Lung (tissue), 12 donors: Measurements from ENCODE around the gene NOX4. TPM values are rescaled to one million over a fixed set of nuclear protein-coding genes. Genes with fewer than 3 reads are reported as not detected.
"Not testable (repeated sequence)": the region's sequence is repeated elsewhere in the genome, so short reads cannot be mapped to it uniquely, and the experiment has no call there.

ENCODE experiments used
- ATAC-seq: fragments of 200-7000 bp; cut with Tn5 transposase; one replicate; pipeline ENCODE4 v1.9.1; 2020; ENCODE audit warnings: moderate number of reproducible peaks; ENCODE audit not compliant: insufficient read depth, low FRiP score
- DNase-seq, 3 donors: peaks; one replicate each; pipeline ENCODE4 v3.0.0-alpha.2; 2013 to 2017
- H3K27ac ChIP-seq, 2 donors: one replicate each; pipeline ENCODE4 v1.5.1; 2013; ENCODE audit warnings: mild to moderate bottlenecking in 2 of 2, moderate library complexity in 2 of 2, control low read depth in 1 of 2, inconsistent platforms in 1 of 2, low read depth in 1 of 2, low read length in 1 of 2
- H3K27me3 ChIP-seq, 3 donors: one replicate each; pipeline ENCODE4 v1.5.1; 2013; ENCODE audit warnings: low read length in 2 of 3; ENCODE audit not compliant: control insufficient read depth in 3 of 3, insufficient read depth in 3 of 3
- H3K36me3 ChIP-seq, 4 donors: one replicate each; pipeline ENCODE4 v1.5.1; 2013; ENCODE audit warnings: low read length in 4 of 4, mild to moderate bottlenecking in 1 of 4, moderate library complexity in 1 of 4; ENCODE audit not compliant: control insufficient read depth in 4 of 4, insufficient read depth in 4 of 4
- H3K4me1 ChIP-seq, 5 donors: one replicate each; pipeline ENCODE4 v1.5.1; 2013; ENCODE audit warnings: low read length in 5 of 5, mild to moderate bottlenecking in 2 of 5, moderate library complexity in 1 of 5; ENCODE audit not compliant: control insufficient read depth in 5 of 5, insufficient read depth in 5 of 5
- H3K4me3 ChIP-seq: one replicate; pipeline ENCODE4 v1.5.1; 2013; ENCODE audit warnings: mild to moderate bottlenecking, control low read depth, moderate library complexity
- H3K9ac ChIP-seq, 2 donors: one replicate each; pipeline ENCODE4 v1.5.1; 2013; ENCODE audit warnings: low read length in 2 of 2, control low read depth in 1 of 2; ENCODE audit not compliant: insufficient read depth in 1 of 2
- H3K9me3 ChIP-seq, 4 donors: one replicate each; pipeline ENCODE4 v1.5.1; 2013; ENCODE audit warnings: low read length in 3 of 4, mild to moderate bottlenecking in 1 of 4, moderate library complexity in 1 of 4; ENCODE audit not compliant: control insufficient read depth in 4 of 4, insufficient read depth in 3 of 4
- WGBS, 2 donors: extraction: QIAGEN DNeasy Blood & Tissue Kit; methylation state at CpG; one replicate each; pipeline ENCODE4 v1.1.7; 2013; 5-methylcytosine and 5-hydroxymethylcytosine counted together
- polyA plus RNA-seq, 2 donors: library from polyadenylated mRNA; stranded (reverse); fragments of 200-250 nt; gene quantifications; one replicate each; pipeline ENCODE4 v1.2.1, GENCODE V29; 2013
- total RNA-seq, 2 donors: library from RNA; depleted of rRNA in 1 of 2; stranded (reverse); fragments of >200 nt in 1 of 2; gene quantifications; one replicate each; pipeline ENCODE4 v1.2.1, GENCODE V29; 2014 to 2021
- TF ChIP-seq, protein P1 (sequence below): IDR thresholded peaks from 2 replicates; pipeline ENCODE4 v1.5.1; 2012; ENCODE audit warnings: mild to moderate bottlenecking; ENCODE audit errors: control extremely low read depth, extremely low read depth
- donor health status: control.
- donor health status: control.
- donor health status: Bipolar disorder and iron deficiency.
- donor health status: healthy.
- donor health status: DM: yes; HTN: yes; CAD: no.

The NOX4 gene
- total and polyA plus RNA-seq, 4 donors, result 0.46 to 2.3 (median 1.2) TPM

DNA sequence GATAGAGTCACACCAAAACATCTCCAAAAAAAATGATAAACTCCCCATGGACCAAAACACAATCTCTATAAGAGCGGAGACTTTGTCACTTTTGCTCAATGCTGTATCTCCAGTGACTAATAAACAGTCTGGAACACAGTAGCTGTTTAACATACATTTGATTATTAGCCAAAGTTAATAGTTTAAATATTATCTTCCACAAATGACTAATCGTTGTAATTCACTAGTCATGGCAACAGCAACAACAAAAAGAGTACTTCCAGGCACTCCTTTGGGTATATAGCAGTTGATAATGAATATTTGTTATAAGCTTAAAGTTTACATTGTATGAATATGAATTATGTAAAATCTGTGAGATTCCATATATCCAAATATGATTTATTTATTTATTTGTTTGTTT is 121.8 kb downstream of the NOX4 start:
- WGBS, 2 donors, result 84 to 85% methylated on average over 2 of the region's 2 CpGs
- H3K9me3 ChIP-seq, H3K4me3 ChIP-seq, H3K27ac ChIP-seq, DNase-seq, H3K4me1 ChIP-seq, H3K36me3 ChIP-seq, H3K9ac ChIP-seq, ATAC-seq, H3K27me3 ChIP-seq: not testable (repeated sequence)

DNA sequence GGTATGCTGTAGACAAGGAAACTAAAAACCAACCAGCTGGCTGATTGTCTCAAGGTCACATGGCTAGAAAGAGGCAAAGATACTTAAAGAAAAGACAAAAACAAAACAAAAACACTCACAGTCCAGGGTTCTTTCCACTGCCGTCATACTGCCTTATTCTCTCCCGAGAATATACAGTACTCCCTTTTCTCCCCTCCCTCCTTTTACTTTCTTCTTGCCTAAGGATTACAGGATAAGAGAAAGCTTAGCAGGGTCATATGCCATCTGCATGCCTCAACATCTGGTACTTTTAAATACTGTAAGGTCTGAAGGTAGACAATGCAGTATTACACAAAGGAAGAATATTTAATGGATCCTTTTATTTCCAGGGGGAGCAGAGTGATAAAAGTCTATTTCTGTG is 126.3 kb downstream of the NOX4 start:
- ATAC-seq, H3K27ac ChIP-seq, H3K27me3 ChIP-seq, H3K9me3 ChIP-seq, H3K4me3 ChIP-seq, H3K4me1 ChIP-seq, H3K9ac ChIP-seq, H3K36me3 ChIP-seq: not testable (repeated sequence)
- peak in 2 of 3 donors; percentile 9 to 26 for DNase-seq
- WGBS, 2 donors, result 81 to 90% methylated on average over 2 of the region's 2 CpGs

DNA sequence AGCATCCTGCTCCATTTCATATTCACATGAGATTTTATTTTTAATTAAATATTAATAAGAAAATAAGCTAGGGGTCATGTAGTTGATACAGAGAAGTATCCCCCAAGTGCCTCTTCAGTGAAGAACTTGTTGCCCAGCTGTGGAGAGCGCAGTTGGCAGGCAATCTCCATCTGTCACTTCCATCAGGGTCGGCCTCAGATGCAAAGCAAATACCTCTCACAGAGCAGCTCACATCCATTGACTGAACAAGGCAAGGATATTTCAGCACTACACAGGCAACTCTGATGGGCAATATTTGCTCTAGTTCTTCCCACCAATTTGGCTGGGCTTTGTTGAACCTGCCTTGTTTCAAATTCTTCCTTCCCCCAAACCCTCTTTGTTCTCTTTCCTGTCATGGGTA is 129.4 kb downstream of the NOX4 start:
- no peaks in the 10 kb centered on the region for H3K9me3 ChIP-seq
- H3K4me3 ChIP-seq, result no peak overlapping the region
- no peak overlapping the region for H3K9ac ChIP-seq
- WGBS, 2 donors, result 72 to 97% methylated on average over 2 of the region's 2 CpGs
- peaks cover 0 to 3% (median 0%) of the 10 kb centered on the region in 5 donors for H3K4me1 ChIP-seq
- no peaks in the 10 kb centered on the region for H3K27me3 ChIP-seq
- TF ChIP-seq, protein P1, sequence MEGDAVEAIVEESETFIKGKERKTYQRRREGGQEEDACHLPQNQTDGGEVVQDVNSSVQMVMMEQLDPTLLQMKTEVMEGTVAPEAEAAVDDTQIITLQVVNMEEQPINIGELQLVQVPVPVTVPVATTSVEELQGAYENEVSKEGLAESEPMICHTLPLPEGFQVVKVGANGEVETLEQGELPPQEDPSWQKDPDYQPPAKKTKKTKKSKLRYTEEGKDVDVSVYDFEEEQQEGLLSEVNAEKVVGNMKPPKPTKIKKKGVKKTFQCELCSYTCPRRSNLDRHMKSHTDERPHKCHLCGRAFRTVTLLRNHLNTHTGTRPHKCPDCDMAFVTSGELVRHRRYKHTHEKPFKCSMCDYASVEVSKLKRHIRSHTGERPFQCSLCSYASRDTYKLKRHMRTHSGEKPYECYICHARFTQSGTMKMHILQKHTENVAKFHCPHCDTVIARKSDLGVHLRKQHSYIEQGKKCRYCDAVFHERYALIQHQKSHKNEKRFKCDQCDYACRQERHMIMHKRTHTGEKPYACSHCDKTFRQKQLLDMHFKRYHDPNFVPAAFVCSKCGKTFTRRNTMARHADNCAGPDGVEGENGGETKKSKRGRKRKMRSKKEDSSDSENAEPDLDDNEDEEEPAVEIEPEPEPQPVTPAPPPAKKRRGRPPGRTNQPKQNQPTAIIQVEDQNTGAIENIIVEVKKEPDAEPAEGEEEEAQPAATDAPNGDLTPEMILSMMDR, result no peak
- DNase-seq (peak in 1 of 3 donors; percentile 18), ATAC-seq (no peak)
- H3K27ac ChIP-seq, result no peak overlapping the region
- H3K36me3 ChIP-seq, result no peaks in the 10 kb centered on the region

DNA sequence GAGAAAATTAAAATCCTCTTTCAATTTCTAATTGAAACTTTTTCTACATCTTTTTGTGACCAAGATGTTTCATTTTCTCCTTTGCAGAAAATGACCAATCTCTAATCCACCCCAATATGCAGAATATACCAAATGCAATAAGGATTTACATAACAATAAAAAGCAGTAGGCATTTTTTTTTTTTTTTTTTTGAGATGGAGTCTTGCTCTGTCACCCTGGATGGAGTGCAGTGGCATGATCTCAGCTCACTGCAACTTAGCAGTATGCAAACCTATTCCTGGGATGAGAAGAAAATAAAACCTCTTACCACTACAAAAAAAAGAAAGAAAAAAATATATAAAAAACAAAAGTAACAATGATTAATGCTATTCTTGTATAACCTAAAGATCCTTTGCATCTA is 132.0 kb downstream of the NOX4 start:
- ATAC-seq, H3K4me3 ChIP-seq, H3K4me1 ChIP-seq, H3K9me3 ChIP-seq, H3K9ac ChIP-seq, H3K27ac ChIP-seq, H3K27me3 ChIP-seq, DNase-seq, H3K36me3 ChIP-seq: not testable (repeated sequence)

DNA sequence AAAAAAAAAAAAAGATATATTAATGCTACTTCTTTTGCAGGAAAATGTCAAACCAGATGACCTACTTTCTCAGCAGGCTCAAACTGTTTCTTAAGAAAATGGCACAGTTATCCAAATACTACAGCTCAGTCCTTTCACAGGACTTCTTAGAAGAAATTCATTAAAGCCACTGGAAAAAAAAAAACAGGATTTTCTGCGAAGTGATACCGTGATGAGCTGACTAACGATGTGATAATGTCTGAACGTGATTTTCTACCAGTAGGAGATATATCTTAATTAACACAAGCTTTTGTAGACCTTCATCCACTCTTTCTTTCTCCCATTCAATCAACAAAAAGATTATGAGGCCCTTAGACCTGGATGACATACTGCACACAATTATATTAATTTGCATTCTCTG is 132.4 kb downstream of the NOX4 start:
- no peak overlapping the region for H3K27ac ChIP-seq
- no peak overlapping the region for H3K9ac ChIP-seq
- H3K36me3 ChIP-seq, result no peaks in the 10 kb centered on the region
- no peaks in the 10 kb centered on the region for H3K27me3 ChIP-seq
- TF ChIP-seq, protein P1, result no peak
- ATAC-seq, result no peak
- peaks cover 0 to 3% (median 0%) of the 10 kb centered on the region in 5 donors for H3K4me1 ChIP-seq
- no peak overlapping the region for H3K4me3 ChIP-seq
- 64% methylated on average over 4 of the region's 4 CpGs for WGBS, 2 donors
- DNase-seq, result no peak
- no peaks in the 10 kb centered on the region for H3K9me3 ChIP-seq
